ENCODE results near the gene PPM1M.

GRCh38 chr3:52250122-52250521, 4.6 kb downstream of the PPM1M start:
- TF ChIP-seq CTCF (conservative IDR thresholded peaks at IDR 0.05), result no peak
- no peak for TF ChIP-seq ZFX (IDR thresholded peaks at IDR 0.05)

Data from C4-2B (cell line).